Measurements from ENCODE around the gene H6PD.

- TF ChIP-seq CREB1 (IDR thresholded peaks at IDR 0.05; ENCODE audit: low read depth) (no peak), EP300 (IDR thresholded peaks at IDR 0.05; ENCODE audit: borderline replicate concordance) (no peak), RAD21 (IDR thresholded peaks at IDR 0.05; ENCODE audit: low read depth) (no peak), YY1 (IDR thresholded peaks at IDR 0.05; ENCODE audit: low read depth) (no peak), USF1 (IDR thresholded peaks at IDR 0.05) (no peak)
Measured at GRCh38 chr1:9233942-9234222, 692 bp upstream of the H6PD start.

Measured in Ishikawa (cell line).